ENCODE results near the gene ARID5B.

Gene ARID5B

DNA sequence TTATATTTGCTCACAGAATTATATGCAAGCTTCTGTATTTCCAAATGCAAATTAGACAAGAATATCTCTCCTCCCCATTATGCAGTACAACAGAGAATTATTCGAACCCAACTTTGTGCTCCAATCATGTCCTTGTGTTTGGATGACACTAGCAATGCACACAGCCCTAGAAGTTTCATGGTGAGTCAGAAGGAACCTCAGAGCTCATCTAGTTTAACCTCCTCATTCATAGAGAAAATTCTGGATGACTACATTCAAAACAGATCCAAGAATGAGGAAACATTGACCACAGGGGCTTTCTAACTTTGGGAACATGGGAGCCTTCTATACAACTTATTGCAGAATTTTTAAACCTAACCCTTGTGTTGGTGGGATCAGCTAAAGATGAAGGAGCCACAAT, 12.8 kb upstream of the ARID5B start:
- DNase-seq (ENCODE audit: low read depth) = peak; percentile 55

DNA sequence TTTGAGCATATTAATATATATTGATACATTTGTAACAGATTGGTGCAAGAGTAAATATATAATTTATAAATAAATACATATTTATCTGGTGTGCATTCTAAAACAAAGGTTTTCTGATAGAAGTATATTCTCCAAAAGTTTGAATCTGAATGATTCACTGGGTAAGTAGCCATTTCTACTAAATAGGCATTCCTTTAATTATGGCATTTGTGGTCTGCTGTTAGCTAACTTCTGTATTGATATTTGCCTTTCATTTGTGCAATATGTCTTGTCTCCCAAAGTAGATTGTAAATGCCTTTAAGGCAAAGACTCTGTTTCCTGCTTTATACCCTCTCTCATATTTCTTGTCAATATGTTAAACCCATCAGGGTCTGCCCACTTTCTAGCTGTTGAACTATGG, 11.1 kb upstream of the ARID5B start:
- peak; percentile 56 for DNase-seq (ENCODE audit: low read depth)

DNA sequence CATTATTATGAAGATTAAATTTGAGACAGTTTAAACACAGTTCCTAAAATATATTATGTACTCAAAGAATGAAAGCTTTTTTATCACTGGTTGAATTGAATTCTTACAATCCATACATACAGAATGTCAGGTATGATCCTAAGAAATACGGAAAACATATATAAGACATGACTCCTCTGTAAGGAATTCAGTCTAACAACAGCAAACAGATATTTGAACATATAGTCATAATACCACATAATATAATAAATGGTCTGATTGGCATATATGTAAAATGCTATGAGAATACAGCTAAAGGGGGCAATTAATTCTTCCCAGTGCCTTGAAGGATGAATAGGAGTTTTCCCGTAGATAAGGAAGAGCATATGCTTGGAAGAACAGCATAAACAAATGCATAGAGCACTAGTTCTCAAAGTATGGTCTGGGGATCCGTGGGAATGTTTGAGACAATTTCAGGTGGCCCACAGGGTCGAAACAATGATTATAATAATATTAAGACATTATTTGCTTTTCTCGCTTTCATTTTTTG, 10.6 kb upstream of the ARID5B start:
- no peak for DNase-seq (ENCODE audit: low read depth)

DNA sequence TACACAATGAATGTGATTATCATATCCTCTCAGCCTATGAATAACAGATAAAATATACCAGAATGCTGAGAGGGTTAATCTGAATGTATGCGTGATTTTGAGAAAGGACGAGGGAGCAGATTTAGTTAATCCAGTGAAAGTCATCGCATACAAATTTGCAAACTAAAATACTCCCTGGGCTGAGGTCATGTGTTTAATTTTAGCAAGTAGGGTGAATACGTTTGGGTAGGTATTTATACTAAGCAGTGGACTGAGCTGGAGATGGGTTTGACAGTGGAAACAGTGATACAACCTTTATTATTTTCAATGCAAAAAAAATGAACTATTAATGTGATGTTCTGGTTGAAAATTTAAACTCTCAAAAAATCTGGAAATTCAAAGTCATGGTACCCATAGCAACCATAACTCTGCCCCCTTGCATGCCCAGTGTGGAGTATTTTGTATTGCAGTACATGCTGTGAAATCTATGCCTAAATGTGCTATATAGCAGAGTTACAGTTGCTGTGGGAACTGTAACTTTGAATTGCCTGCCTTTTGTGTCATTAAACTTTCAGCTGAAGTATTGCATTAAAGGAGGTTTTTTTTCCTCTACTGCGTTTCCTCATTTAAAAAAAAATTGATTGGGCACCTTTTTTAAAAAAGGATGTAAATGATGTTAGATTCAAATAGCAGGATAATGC, 9.5 kb upstream of the ARID5B start:
- no peak for DNase-seq (ENCODE audit: low read depth)

DNA sequence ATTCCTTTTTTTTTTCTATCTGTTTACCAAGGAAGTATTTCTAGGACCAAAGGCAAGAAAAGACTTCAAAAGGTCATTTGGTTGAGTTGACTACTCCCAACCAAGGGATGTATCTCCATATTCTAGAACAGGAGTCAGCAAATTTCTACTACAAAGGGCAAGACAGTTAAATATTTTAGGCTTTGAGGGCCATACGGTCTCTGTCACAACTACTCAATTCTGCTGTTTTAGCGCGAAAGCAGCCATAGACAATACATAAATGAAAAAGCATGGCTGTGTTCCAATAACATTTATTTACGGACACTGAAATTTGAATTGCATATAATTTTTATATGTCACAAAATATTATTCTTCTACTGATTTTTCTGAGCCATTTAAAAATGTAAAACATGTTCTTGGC, 8.5 kb upstream of the ARID5B start:
- DNase-seq (ENCODE audit: low read depth) = no peak

GRCh38 chr10:61894133-61894532, 7.4 kb upstream of the ARID5B start:
- no peak for DNase-seq (ENCODE audit: low read depth)

- no peak for DNase-seq (ENCODE audit: low read depth)
These were observed 5.5 kb upstream of the ARID5B start for GRCh38 chr10:61895898-61896600.

GRCh38 chr10:61896854-61897661, 4.4 kb upstream of the ARID5B start:
- peak; percentile 56 for DNase-seq (ENCODE audit: low read depth)

- peak; percentile 58 for DNase-seq (ENCODE audit: low read depth)
These were observed 3.6 kb upstream of the ARID5B start for GRCh38 chr10:61897671-61898434.

GRCh38 chr10:61898435-61898778, 3.1 kb upstream of the ARID5B start:
- no peak for DNase-seq (ENCODE audit: low read depth)

DNA sequence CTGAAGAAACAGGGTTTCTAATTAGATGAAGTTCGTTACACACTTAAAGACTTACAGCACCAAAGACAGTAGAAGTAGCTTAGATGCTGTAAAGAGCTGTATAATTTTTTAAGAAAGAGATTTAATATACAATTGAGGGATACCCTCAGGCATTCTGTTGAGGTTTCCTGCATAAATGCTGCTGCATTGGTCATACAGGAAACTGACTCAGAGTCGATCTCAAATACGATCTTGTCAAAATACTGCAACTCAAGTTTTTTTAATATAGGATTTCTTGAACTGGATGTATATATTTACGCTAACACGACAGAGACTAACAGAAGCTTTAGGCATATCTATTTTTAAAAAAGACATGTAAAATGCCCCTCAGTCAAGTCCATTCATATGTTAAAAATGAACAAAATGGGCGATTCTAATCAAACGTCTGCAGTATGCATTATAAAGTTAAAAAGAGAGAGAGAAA, 2.4 kb upstream of the ARID5B start:
- peak; percentile 83 for DNase-seq (ENCODE audit: low read depth)

GRCh38 chr10:61899663-61899996, 1.9 kb upstream of the ARID5B start:
- no peak for DNase-seq (ENCODE audit: low read depth)

GRCh38 chr10:61899997-61900828, 1.3 kb upstream of the ARID5B start:
- peak; percentile 81 for DNase-seq (ENCODE audit: low read depth)

GRCh38 chr10:61901829-61902444, 438 bp downstream of the ARID5B start:
- DNase-seq (ENCODE audit: low read depth) = no peak

- DNase-seq (ENCODE audit: low read depth) = peak; percentile 68
These were observed 1.1 kb downstream of the ARID5B start for GRCh38 chr10:61902445-61903220.

DNA sequence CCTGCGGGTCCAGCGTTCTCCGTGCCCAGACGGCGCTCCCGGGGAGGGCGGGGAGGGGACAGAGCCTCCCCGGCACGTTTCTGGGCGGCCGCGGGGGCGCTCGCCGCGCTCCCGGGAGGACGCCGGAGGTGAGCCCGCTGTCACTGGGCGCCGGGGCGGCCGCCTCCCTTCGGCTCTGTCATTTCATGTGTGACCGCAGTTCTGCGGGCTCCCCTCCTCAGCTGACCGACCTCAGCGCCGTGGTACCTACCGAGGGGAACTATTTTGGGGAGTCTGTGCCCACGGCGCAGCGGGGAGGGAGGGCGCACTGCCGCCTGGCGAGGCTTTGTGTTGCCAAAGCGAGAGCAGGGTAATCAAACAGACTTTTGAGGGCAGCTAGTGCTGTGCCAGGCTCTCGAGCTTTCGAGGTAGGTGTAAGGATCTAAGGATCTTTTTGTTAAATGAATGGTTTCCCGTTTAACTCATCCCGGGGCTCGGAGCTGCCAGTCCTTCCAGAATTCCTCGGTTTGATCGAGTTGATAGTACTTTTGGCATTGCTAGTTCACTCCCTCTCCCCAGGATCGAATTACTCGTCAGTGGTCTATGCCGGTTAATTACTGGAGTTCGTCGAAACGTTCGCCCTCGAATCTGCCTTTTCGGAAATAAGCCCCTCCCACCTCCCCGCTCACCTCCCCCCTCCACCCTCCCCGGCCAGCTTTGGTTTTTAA, 1.9 kb downstream of the ARID5B start:
- peak; percentile 78 for DNase-seq (ENCODE audit: low read depth)

DNA sequence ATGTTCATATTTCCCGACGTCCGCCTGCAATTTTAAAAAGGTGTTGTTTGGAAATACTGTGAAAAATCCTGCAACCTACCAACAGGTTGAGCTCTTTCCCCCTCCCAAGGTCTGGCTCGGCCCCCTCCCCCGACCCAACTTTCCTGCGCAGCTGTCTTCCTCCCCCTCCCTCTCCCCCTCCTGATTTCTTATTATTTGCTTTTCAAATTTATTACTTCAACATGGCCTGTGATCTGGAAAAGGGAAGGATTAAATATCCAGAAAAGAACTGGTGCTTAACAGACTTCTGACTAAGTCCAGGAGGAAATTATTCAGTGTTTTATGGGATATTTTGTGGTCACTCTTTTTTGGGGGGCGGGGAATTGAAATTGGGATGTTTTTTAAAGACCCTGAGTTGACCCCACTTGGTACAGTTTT, 2.4 kb downstream of the ARID5B start:
- peak; percentile 51 for DNase-seq (ENCODE audit: low read depth)

GRCh38 chr10:61904733-61905725, 3.5 kb downstream of the ARID5B start:
- DNase-seq (ENCODE audit: low read depth) = peak; percentile 81

Data from EH (cell line).